Type B pancreatic cell (in vitro differentiated cells): ENCODE measurements around the gene NDUFS6. TPM values are rescaled to one million over a fixed set of nuclear protein-coding genes. Genes with fewer than 3 reads are reported as not detected.

Experiments used
- DNase-seq: peaks from one replicate; pipeline ENCODE4 v3.0.0; 2021; ENCODE audit warnings: mixed read lengths; ENCODE audit not compliant: unreplicated experiment; ENCODE audit errors: extremely low spot score
- H3K27ac Mint-ChIP-seq: 2 replicates; pipeline ENCODE4 v1.8.0; 2021; ENCODE audit warnings: mild to moderate bottlenecking, mixed read lengths
- H3K27me3 Mint-ChIP-seq: 2 replicates; pipeline ENCODE4 v1.8.0; 2021; ENCODE audit warnings: mixed read lengths
- H3K36me3 Mint-ChIP-seq: 2 replicates; pipeline ENCODE4 v1.8.0; 2021; ENCODE audit warnings: mixed read lengths
- H3K4me1 Mint-ChIP-seq: one replicate; pipeline ENCODE4 v1.8.0; 2021; ENCODE audit warnings: mixed read lengths; ENCODE audit not compliant: unreplicated experiment
- H3K4me3 Mint-ChIP-seq: 2 replicates; pipeline ENCODE4 v1.8.0; 2021; ENCODE audit warnings: mild to moderate bottlenecking, mixed read lengths
- H3K9me3 Mint-ChIP-seq: 2 replicates; pipeline ENCODE4 v1.8.0; 2021; ENCODE audit warnings: mixed read lengths
- CTCF ChIP-seq: fragments of 200-600 bp; sonication (generic); conservative IDR thresholded peaks from 2 replicates; pipeline ENCODE4 v1.5.0; 2021; ENCODE audit warnings: antibody characterized with exemption, mild to moderate bottlenecking
- total RNA-seq: library from RNA; stranded (reverse); gene quantifications from 2 replicates; pipeline ENCODE4 v1.2.1, GENCODE V29; 2021; ENCODE audit warnings: low replicate concordance

NDUFS6 gene
- total RNA-seq, 1 donor from 2014 or later, result 37.7 TPM

GRCh38 chr5:1820381-1820780, 19.2 kb downstream of the NDUFS6 start:
- Mint-ChIP-seq H3K27me3 (no peaks in the 10 kb centered on the region), H3K27ac (no peak overlapping the region), H3K4me3 (no peak overlapping the region), H3K4me1 (no peaks in the 10 kb centered on the region), H3K9me3 (no peaks in the 10 kb centered on the region), H3K36me3 (peaks cover 55% of the 10 kb centered on the region)
- no peak for TF ChIP-seq CTCF
- DNase-seq, result no peak

- no peak for DNase-seq
- TF ChIP-seq CTCF, result no peak
- no peak overlapping the region for H3K4me3 Mint-ChIP-seq
- H3K27ac Mint-ChIP-seq, result no peak overlapping the region
- H3K27me3 Mint-ChIP-seq, result no peaks in the 10 kb centered on the region
- peaks cover 54% of the 10 kb centered on the region for H3K36me3 Mint-ChIP-seq
- H3K4me1 Mint-ChIP-seq, result no peaks in the 10 kb centered on the region
- no peaks in the 10 kb centered on the region for H3K9me3 Mint-ChIP-seq
Measured at GRCh38 chr5:1820926-1821325, 19.7 kb downstream of the NDUFS6 start.

GRCh38 chr5:1821862-1822261, 20.7 kb downstream of the NDUFS6 start:
- H3K27me3 Mint-ChIP-seq, result no peaks in the 10 kb centered on the region
- no peak overlapping the region for H3K27ac Mint-ChIP-seq
- DNase-seq, result no peak
- no peak overlapping the region for H3K4me3 Mint-ChIP-seq
- no peak for TF ChIP-seq CTCF
- H3K36me3 Mint-ChIP-seq, result peaks cover 51% of the 10 kb centered on the region
- H3K9me3 Mint-ChIP-seq, result no peaks in the 10 kb centered on the region
- H3K4me1 Mint-ChIP-seq, result no peaks in the 10 kb centered on the region

- Mint-ChIP-seq H3K36me3 (peaks cover 41% of the 10 kb centered on the region), H3K4me3 (no peak overlapping the region), H3K27me3 (no peaks in the 10 kb centered on the region), H3K27ac (no peak overlapping the region), H3K4me1 (no peaks in the 10 kb centered on the region), H3K9me3 (no peaks in the 10 kb centered on the region)
- TF ChIP-seq CTCF, result no peak
- DNase-seq, result no peak
Measured at GRCh38 chr5:1823381-1824034, 22.3 kb downstream of the NDUFS6 start.

DNA sequence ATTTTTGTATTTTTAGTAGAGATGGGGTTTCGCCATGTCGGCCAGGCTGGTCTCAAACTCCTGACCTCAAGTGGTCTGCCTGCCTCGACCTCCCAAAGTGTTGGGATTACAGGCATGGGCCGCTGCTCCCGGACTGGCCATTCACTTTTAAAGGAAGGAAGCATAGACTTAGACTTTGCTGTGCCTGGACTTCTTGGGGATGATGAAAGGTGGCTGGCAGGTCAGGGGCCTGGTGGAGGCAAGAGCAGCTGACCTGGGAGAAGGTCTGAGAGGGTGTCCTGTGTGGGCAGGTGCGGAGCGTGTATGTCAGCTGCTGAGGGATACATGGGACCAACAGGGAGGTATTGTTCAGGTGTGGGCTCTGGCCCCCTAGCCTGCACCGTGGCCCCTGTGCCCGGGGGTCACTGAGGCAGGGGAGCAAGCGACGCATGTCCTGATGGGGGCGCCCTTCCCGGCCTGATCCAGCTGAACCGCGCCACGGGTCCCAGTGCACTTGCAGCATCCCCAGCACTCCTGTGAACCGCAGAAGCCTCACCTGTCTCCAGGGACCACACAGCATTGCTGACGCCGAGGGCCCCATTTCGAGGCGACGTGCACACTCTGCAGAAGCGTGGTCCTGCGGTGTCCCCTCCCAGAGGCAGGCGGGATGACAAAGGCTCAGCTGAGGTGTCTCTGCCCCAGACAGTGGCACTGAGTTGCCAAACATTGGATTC, 23.1 kb downstream of the NDUFS6 start:
- TF ChIP-seq CTCF, result no peak
- Mint-ChIP-seq H3K36me3 (peaks cover 34% of the 10 kb centered on the region), H3K4me3 (no peak overlapping the region), H3K9me3 (no peaks in the 10 kb centered on the region), H3K4me1 (no peaks in the 10 kb centered on the region), H3K27me3 (no peaks in the 10 kb centered on the region), H3K27ac (no peak overlapping the region)
- DNase-seq, result no peak
